HG02678 (cell line): ENCODE data around the gene HSD11B1L.
"Not testable (repeated sequence)": the region's sequence is repeated elsewhere in the genome, so short reads cannot be mapped to it uniquely, and the experiment has no call there.

Source experiments
- ATAC-seq: cut with Tn5 transposase; IDR thresholded peaks from one replicate; pipeline ENCODE4 v1.9.1; 2021; ENCODE audit warnings: mild to moderate bottlenecking, moderate library complexity; ENCODE audit not compliant: unreplicated experiment

HSD11B1L gene

DNA sequence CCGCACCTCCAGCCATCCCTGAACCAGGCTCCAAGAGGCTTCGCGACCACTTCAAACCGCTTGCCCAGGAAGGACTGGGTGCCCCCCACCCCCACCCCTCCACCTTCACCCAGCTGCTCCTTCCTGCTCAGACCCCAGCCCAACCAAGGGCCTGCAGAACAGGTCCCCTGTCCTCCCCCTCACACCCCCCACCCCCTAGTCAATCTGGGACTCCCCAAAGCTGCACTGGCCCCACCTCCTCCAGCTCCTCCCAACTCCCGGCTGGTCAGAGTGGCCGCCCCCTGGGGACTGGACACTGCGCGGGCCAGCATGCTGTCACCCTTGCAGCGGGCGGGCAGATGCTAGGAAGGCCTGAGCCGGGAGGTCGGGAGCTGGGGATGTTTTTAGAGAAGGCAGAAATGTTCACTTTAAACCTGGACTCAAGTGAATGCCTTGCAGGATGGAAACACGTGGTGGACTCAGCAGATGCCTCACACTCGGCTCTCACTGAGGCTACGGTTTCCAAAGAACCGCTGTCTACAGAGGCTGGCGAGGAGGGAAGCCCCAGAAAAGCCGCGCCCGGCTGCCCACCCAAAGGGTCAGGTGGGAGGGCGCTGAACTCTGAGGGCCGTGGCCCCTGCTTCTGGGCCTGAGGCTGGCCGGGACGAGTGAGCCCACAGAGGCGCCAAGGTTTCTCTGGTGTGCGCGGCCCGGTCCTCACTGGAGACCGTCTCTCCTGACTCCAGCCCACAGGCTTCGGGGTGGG is 17.2 kb downstream of the HSD11B1L start:
- ATAC-seq: no peak

DNA sequence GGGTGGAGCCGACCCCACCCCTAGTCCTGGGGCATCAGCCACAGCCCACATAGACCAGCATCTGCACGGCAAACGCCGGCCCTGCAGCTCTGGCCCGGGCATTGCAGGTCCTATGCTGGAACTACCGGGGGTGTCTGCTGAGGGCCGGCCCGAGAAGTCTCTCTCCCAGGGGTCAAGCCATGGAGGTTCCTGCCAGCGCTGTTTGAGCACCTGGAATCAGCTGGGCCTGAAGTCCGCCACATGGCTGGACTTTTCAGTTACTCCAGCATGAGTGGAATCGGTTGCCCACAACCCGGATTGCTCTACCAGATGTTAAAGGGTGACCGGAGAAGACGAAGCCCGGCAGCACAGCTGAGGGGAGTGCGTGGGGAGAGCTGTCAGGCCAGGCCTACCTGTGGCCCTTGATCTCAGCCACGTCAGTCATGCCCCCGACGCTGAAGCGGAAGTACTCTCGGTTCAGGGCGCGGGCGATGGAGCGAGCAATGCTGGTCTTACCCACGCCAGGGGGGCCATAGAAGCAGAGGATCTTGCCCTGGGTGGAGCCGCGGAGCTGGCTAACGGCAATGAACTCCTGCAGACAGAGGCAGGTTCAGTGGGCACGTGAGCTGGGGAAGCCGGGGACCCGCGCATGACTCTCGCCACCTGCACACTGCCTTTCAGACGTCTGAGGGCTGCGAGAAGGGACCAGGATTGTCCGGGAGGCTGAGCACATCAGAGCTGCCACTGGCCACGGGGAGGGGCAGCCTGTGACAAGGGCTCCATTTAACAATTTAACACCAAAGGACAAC is 18.0 kb downstream of the HSD11B1L start:
- no peak for ATAC-seq

DNA sequence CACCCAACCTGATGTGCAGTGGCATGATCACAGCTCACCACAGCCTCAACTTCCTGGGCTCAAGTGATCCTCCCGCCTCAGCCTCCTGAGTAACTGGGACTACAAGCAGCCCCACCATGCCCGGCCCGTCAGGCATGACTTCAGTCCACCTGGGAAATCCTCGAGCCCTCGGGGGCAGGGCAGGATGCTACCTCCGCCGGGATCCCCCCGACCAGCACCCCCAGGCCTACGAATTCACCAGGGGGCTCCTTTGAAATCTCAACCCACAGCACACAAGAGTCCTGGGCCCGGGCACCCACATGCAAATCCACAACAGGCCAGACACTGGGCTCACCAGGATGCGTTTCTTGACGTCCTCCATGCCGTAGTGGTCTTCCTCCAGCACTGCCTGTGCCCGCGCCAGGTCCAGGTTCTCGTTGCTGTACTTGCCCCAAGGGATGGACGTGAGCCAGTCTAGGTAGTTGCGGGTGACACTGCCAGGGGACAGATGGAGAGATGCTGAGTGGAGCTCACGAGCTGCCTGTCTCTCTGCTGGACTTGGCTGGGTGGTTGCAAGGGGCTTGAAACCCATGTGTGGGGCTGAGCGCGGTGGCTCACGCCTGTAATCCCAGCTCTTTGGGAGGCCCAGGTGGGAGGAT is 19.7 kb downstream of the HSD11B1L start:
- ATAC-seq: no peak

DNA sequence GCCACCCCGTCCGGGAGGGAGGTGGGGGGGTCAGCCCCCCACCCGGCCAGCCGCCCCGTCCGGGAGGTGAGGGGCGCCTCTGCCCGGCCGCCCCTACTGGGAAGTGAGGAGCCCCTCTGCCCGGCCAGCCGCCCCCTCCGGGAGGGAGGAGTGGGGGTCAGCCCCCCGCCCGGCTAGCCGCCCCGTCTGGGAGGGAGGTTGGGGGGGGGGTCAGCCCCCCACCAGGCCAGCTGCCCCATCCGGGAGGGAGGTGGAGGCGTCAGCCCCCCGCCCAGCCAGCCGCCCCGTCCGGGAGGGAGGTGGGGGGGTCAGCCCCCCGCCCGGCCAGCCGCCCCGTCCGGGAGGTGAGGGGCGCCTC is 21.2 kb downstream of the HSD11B1L start:
- not testable (repeated sequence) for ATAC-seq

DNA sequence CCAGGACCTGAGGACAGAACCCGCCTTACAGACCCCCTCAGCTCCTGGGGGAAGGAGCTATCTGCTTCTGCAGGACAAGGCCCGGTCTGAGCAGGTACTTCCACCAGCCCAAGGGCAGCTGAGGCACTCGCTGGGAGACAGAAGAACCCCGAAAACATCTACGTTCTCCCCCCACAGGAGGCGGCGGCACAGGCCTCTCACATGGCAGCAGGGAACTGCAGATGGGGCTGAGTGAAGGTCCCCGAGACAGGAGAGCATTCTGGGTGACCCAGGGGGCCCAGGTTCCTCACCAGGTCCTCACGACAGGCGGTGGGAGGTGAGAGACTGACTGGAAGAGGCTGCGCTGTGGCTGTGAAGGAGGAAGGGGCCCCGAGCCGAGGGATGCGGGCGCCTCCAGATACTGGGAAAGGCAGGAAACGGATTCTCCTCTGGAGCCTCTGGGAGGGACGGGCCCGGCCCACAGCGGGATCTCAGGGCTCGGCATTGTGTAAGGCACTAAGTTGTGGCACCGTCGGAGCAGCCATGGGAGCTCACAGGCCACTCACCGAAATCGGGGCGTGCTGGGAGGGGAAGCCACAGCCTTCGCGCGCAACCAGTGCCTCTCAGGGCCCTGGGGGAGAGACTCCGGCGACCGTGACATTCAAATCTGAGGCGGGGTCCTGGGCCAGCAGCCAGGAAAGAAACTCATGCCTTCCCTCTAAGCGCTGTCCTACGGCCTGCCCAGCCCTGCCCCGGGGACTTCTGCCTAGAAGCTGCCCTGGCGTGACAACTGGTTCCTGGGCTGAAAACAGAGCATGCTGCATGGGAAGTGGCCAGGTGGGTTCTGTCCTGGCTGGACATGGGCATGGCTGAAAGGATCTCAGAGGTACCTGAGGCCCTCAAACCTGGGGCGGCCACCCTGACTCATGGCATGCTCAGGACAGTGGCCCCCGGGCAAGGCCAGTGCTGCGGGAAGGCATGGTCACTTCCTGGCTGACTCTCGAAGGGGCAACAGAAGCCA is 23.3 kb downstream of the HSD11B1L start:
- no peak for ATAC-seq

DNA sequence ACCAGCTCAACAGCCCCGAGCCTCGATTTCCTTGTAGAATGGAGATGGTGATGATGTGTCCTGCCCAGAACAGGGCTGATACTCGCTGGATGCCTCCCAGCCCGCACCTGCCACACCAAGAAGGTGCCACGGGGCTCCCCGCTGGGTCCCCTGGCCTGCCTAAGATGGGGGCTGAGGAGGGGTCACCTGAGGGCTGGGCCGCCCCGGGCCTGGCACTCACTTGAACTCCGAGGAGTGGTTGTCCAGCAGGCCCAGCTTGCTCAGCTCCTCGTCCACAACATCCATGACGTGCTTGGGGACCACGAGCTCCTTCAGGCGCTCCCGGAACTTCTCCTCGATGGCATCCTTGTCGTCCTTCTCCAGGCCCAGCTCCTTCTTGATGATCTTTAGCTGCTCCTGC is 24.7 kb downstream of the HSD11B1L start:
- no peak for ATAC-seq

DNA sequence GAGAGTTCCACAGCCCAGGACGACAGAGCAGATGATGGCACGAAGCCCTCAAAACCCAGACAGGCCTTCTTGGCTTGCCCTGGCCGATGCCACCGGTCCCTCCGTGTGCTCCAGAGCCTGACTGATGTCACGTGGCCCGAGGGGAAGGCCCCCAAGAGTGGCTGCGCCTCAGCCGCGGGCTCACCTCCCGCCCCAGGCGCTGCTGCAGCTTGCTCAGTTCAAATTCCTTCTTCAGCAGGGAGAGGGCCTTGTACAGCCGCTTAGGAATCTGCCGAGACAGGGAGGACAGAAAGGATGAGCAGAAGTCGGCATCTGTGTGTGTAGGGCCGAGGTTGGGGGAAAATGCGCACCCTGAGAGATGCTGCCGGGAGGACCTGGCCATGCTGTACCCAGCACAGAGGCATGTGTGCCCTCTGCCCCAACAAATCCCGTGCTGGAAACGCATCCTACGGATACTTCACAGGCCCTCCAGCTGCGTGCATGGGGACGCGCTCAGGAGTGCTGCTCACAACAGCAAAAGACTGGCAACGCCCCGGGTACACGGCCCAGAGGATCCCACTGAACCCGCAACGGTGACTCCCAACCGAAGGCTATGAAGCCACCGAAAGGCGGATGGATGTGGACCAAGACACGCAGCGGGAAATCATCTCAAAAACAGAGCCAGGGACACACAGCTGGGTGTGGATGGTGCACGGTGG is 26.2 kb downstream of the HSD11B1L start:
- no peak for ATAC-seq

DNA sequence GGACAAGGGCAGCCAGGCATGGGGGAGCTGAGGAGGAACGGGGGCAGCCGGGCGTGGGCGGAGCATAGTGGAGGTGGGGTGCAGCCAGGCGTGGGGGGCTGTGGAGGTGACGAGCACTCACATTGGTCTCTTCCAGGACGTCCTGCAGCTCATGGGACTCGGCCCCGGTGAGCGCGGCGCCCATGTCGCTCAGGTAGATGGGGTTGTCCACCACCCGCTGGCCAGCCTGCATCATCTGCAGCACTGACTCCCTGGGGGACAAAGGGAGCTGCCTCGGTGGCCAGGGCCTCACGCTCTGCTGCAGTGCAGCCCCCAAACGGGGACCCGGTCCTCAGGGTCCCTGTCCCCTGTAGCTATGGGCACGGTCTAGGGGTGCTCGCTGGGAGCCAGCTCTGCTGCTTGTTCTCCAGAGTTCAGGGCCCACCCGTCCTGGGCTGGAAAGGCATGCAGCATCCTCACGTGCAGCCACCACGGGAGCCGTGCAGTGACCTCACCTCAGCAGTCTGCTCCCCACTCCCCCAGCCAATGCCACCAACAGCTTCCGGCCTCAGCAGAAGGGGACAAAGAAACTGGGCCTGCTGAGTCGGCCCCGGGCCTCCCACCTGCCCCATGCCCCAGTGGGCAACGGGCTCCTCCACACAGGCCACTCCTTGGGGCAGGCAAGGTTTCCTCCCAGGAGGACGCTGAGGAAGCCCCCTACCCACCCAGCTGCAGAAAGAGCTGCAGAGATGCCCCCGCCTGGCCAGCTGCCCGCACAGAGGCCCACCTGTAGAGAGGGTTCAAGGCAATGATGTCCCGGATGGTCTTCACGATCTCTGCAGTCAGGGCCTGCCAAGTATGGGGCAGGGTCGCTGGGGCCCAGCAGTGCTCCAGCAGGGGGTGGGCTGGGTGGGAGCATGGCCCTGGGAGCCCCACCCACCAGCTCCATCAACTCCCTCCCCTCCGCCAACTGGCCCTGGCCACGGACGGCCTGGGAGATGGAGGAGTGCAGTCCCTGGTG is 27.0 kb downstream of the HSD11B1L start:
- ATAC-seq: no peak

DNA sequence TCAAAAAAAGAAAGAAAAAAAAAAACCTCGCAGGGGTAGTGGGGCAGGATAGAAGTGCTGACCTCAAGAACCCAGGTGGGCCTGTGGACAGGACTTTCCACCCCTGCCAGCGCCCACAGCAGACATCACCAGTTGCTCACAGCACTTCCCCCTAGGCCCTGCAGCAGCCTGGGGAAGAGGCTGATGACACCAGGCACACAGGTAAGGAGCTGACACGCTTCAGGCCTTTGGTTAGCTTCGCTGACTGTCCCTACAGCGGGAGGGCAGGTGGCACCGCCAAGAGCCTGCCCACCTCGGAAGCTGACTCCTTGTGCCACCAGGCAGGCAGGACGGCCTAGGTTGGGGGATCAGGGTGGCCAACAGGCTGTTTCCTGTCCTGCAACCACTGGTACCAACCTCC is 30.2 kb downstream of the HSD11B1L start:
- ATAC-seq: no peak

DNA sequence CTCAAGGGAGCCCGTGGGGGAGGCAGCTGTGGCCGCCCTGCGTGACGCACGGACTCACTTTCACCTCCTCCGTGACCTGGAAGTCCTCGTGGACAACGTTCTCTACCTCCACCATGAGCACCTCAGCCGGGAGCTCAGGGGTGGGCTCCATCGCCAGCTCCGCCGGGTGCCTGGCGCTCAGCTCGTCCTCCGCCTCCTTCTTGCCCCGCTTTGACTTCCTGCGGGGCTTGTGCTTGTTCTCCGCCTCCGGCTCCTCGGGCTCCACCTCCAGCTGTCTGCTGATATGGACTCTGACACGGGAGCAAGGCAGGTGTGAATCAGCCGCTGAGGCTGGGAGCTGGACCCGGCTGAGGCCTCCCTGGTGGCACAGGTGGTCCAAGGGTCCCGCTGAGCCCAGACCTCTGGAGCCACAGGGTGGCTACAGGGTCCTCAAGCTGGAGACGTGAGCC is 30.9 kb downstream of the HSD11B1L start:
- no peak for ATAC-seq

DNA sequence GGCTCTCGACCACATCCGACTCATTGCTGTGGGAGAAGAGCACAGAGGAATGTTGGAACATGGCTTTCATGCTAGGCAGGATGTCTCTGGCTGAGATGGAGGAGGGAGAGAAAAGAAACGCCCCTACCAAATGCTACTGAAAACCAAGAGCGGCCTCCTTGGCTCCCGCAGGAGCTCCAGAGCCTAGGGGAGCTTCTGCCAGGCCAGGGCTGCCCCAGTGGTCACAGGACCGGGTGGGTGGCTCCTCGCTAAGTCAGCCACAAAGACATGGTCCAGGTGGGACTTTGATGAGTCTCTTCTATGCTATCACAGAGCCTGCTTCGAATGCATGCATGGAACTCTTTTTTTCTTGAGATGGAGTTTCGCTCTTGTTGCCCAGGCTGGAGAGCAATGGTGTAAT is 32.4 kb downstream of the HSD11B1L start:
- no peak for ATAC-seq

DNA sequence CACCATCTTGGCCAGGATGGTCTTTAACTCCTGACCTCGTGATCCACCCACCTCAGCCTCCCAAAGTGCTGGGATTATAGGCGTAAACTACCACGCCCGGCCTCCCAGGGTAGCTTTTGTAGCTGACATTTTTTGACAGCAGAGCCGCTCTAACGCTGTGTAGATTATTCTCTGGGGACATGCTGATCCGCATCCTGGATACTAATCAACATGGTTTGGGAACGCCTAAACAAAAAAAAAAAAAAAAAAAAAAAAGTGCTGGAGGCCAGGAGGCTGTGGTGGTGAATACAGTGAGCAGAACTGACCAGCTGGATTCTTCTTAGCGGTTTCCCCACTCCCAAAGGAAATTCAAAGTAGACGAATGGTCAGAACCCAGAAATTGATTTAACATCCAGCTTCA is 34.0 kb downstream of the HSD11B1L start:
- no peak for ATAC-seq

DNA sequence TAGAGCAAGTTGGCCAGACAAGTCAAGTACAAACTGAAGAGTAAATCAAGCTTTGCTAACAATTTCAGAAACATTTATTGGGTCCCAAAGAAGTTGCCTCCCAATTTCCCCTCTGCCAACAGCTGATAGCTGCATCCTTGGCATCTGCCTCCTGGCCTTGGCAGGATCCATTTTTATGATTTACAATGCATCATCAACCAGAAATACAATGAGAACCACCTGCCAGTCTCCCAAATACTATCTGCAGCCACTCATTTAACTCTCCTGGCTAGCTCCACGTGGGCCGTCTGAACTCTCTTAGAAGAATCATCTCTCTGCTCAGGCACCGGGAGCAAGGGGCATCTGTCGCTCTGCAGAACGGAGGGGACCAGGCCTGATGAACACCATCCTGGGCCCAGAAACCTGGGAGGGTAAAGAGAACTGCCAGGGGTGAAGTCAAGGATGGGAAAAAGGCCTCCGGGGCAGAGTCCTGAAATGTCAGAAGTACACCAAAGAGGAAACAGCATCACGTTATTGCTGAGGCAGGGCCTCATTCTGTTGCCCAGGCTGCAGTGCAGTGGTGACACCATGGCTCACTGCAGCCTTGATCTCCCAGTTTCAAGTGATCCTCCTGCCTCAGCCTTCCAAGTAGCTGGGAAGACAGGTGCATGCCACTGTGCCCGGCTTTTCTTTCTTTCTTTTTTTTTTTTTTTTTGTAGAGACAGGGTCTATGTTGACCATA is 36.5 kb downstream of the HSD11B1L start:
- no peak for ATAC-seq

DNA sequence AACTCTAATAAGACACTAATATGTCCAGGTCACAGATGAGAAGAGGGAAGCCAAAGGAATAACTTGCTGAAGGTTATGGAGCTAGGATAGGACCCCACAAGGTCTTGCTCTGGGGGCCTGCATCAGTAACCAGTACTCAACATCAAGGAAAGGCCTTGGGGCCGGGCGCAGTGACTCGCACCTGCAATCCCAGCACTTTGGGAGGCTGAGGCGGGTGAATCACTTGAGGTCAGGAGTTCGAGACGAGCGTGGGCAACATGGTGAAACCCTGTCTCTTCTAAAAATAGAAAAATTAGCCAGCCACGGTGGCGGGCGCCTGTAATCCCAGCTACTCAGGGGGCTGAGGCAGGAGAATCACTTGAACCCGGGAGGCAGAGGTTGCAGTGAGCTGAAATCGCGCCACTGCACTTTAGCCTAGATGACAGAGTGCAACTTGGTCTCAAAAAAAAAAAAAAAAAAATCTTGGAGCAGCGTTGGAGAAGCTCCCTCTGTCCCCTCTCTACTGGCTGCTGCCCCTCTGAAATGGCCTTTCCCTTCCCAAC is 37.3 kb downstream of the HSD11B1L start:
- ATAC-seq: no peak

DNA sequence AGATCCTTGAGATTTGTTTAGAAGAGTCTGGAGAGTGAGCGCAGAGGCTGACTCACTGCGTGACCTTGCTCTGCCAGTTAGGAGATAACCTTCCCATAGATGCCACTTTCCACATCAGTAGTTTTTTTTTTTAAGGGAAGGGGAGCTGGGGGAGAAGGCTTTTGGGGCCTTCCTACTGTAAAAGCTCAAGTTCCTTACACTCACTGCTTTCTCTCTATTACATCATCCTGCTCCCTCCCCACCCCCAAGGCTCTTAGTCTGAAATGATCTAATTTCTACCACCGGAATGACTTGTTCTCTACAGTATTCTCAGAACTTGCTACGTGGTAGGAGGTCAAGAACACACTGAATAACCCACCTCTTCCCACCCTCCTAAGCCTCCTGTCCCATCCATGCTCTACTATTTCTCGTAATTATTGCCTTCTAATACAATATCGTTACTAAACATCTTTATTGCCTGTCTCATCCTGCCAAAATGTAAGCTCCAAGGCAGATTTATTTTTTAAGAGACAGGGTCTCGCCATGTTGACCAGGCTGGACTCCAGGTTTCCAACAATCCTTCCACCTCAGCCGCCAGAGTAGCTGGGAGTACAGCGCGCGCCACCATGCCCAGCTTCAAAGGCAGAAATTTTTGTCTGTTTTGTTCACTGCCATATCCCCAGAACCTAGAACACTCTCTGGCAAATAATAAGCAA is 37.9 kb downstream of the HSD11B1L start:
- no peak for ATAC-seq

DNA sequence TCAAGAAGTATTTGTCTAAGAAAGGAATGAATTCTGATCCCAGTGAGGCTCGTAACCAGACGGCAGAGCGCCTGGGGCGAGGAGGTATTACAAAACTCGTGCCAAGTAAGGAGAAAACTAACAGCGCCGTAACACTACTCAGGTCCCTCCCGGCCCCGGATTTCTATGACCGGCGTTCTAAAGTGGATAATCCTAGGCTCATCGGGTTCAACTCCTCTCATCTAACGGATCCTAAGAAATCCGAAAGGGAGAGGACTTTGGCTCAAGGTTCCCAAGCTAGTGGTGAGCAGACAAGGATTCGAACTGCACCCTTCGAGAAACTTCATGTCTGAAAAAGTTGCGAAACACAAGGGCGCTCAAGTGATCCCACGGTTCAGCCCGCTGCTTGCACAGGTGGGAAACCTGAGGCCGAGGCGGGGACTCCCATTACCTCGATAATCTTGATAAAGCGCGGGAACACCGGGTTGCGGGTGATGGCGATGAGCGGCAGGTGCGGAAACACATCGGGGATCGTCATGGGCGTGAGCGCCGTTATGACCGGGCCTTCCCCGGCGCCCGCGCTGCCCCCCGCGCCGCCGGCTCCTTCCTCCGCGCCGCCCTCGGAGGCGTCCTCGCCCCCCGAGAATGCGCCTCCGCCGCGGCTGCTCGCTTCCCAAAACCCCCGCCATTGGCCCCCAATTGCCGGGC is 38.6 kb downstream of the HSD11B1L start:
- no peak for ATAC-seq
